Activated CD4-positive, alpha-beta T cell treated with anti-CD3 and anti-CD28 coated beads for 1 hour (primary cell): ENCODE results near the gene CACUL1.

Experiments
- DNase-seq: peaks from one replicate; pipeline ENCODE4 v3.0.0-alpha.2; 2020

CACUL1 gene

GRCh38 chr10:118732245-118733165 is 22.3 kb downstream of the CACUL1 start:
- no peak for DNase-seq

GRCh38 chr10:118730756-118731456 is 23.9 kb downstream of the CACUL1 start:
- no peak for DNase-seq

- no peak for DNase-seq
Observed at GRCh38 chr10:118729641-118730258, 25.0 kb downstream of the CACUL1 start.

- DNase-seq, result no peak
Observed at GRCh38 chr10:118729200-118729599, 25.6 kb downstream of the CACUL1 start.

- DNase-seq, result no peak
Observed at GRCh38 chr10:118725886-118726500, 28.8 kb downstream of the CACUL1 start.

GRCh38 chr10:118723466-118723865 is 31.3 kb downstream of the CACUL1 start:
- no peak for DNase-seq

- DNase-seq, result no peak
Observed at GRCh38 chr10:118721539-118721876, 33.3 kb downstream of the CACUL1 start.

- DNase-seq, result no peak
Observed at GRCh38 chr10:118720685-118721538, 33.9 kb downstream of the CACUL1 start.

- no peak for DNase-seq
Observed at GRCh38 chr10:118714366-118714765, 40.4 kb downstream of the CACUL1 start.

GRCh38 chr10:118712930-118713634 is 41.7 kb downstream of the CACUL1 start:
- DNase-seq, result no peak

- DNase-seq, result no peak
Observed at GRCh38 chr10:118712080-118712479, 42.7 kb downstream of the CACUL1 start.

- no peak for DNase-seq
Observed at GRCh38 chr10:118710487-118710886, 44.3 kb downstream of the CACUL1 start.

GRCh38 chr10:118708571-118708970 is 46.2 kb downstream of the CACUL1 start:
- no peak for DNase-seq

GRCh38 chr10:118704711-118705110 is 50.1 kb downstream of the CACUL1 start:
- DNase-seq, result no peak

- no peak for DNase-seq
Observed at GRCh38 chr10:118701529-118702323, 53.0 kb downstream of the CACUL1 start.

GRCh38 chr10:118698421-118698820 is 56.3 kb downstream of the CACUL1 start:
- peak; percentile 77 for DNase-seq

- DNase-seq, result no peak
Observed at GRCh38 chr10:118694848-118695247, 59.9 kb downstream of the CACUL1 start.

- no peak for DNase-seq
Observed at GRCh38 chr10:118692872-118693271, 61.9 kb downstream of the CACUL1 start.

GRCh38 chr10:118689070-118689858 is 65.5 kb downstream of the CACUL1 start:
- DNase-seq, result no peak

- DNase-seq, result no peak
Observed at GRCh38 chr10:118687472-118687871, 67.3 kb downstream of the CACUL1 start.
